GM20000 (cell line): ENCODE data around the gene PIM2.

Experiments
- DNase-seq: peaks from one replicate; pipeline ENCODE4 v3.0.0; 2012; ENCODE audit warnings: low spot score
- TF ChIP-seq, protein P1 (sequence below): IDR thresholded peaks from 2 replicates; pipeline ENCODE4 v1.5.1; 2012; ENCODE audit warnings: mild to moderate bottlenecking, control low read depth; ENCODE audit errors: extremely low read depth, missing control alignments

Gene PIM2

GRCh38 chrX:48911412-48912182 is 7.2 kb downstream of the PIM2 start, which contains the start of gene SLC35A2:
SLC35A2 (minus strand) TSS chrX:48911646; CDS start chrX:48911636, 10 bp downstream.
- TF ChIP-seq, protein P1, sequence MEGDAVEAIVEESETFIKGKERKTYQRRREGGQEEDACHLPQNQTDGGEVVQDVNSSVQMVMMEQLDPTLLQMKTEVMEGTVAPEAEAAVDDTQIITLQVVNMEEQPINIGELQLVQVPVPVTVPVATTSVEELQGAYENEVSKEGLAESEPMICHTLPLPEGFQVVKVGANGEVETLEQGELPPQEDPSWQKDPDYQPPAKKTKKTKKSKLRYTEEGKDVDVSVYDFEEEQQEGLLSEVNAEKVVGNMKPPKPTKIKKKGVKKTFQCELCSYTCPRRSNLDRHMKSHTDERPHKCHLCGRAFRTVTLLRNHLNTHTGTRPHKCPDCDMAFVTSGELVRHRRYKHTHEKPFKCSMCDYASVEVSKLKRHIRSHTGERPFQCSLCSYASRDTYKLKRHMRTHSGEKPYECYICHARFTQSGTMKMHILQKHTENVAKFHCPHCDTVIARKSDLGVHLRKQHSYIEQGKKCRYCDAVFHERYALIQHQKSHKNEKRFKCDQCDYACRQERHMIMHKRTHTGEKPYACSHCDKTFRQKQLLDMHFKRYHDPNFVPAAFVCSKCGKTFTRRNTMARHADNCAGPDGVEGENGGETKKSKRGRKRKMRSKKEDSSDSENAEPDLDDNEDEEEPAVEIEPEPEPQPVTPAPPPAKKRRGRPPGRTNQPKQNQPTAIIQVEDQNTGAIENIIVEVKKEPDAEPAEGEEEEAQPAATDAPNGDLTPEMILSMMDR: no peak
- DNase-seq: peak; percentile 71

- no peak for DNase-seq
- TF ChIP-seq, protein P1: no peak
Observed at GRCh38 chrX:48910926-48911411, 7.9 kb downstream of the PIM2 start.

GRCh38 chrX:48909703-48910294 is 9.0 kb downstream of the PIM2 start:
- TF ChIP-seq, protein P1: no peak
- no peak for DNase-seq

DNA sequence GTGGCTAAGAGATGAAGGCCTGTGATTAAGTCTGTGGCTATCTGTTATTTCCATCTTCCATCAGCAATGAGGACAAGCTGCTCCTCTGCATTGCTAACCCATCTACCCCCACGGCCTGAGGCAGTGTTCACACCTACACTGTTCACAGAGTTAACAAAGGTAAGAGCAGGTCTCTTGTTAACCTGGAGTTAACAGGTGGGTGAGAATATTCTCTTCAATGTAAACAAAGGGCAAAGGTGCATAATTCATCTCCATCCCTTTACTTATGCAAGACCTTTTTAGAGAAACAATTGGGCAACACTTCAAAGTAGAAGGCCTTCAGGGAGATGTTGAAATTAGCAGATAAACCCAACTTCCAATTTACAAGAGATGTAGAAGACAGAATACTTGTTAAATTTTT is 10.2 kb downstream of the PIM2 start:
- no peak for DNase-seq

DNA sequence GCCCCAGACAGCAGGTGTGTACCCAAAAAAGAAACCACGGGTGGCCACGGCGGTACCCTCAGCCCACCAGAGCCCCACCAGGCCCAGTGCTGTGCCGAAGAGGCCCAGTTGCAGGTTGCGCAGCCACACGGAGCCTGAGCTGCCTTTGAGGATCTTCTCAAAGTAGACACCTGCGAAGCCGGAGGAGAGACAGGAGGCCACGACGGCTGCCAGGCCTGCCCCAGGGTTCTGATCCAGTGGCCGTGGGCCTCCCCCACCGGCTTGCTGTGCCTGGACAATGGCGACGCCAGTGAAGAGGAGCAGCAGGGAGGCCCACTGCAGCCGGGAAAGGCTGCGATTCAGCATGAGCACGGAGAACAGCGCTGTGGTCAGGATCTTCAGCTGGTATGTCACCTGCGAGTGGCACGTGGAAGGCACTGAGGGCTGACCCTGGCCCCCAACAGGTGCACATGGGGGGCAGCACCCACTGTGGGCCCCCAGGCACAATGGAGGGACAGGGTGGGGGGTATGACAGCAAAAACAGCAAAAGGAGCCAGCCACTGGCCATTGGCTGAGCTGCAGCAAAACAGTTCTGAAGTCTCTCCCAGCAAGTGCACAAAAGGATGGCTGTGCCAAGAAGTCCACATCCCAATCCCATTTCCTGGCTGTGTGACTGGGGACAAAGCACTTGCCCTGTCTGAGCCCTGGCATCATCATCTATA is 13.6 kb downstream of the PIM2 start:
- DNase-seq: no peak
- TF ChIP-seq, protein P1: no peak

More for the DNA sequence above, 10.2 kb downstream of the PIM2 start:
- TF ChIP-seq, protein P1: no peak

DNA sequence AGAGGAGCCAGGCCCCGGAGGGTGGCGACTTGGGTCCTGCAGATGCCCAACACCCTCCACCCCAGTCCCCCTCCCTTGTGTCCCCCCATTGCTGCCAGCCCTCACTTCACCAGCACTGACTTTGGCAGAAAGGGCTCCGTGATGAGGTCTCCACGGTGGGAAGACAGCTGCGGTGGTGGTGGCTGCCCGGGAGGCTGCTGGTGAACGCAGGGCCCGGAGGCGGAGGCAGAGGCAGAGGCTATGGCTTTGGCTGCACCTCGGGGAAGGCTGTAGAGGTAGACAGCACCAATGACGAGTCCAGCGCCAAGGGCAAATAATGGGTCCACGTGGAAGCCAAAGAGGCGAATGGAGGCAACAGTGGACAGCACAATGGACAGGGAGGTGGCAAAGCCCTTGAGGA is 14.2 kb downstream of the PIM2 start:
- TF ChIP-seq, protein P1: no peak

DNA sequence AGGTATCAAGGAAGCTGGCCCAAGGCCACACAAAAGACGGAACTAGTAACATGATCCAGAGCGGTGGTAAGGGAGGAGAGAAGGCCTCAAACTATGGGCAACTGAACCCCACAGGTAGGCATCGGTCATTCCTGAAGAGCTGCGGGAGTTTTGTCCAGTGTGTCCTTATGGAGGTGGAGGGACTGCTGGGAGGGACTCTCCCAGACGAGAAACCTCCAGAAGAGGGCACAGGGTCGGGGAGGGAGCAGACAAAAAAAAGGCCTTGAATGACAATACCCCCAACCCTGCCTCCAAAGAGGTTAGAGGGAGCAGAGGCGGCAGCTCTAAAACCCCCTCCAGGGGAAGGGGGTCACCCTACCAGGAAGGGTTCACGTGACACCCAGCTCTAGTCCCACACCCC is 14.6 kb downstream of the PIM2 start:
- TF ChIP-seq, protein P1: no peak
- DNase-seq: no peak

More for the DNA sequence above, 14.2 kb downstream of the PIM2 start:
- no peak for DNase-seq
